ENCODE results near the gene PLEKHH2. TPM values are rescaled to one million over a fixed set of nuclear protein-coding genes. Genes with fewer than 3 reads are reported as not detected.

PLEKHH2 gene
- total and polyA plus RNA-seq, 2 of the 13 experiments (the other 11 are each of a cell fraction or from before 2014, with no cell fraction given) = 1.1 to 3.0 TPM

DNA sequence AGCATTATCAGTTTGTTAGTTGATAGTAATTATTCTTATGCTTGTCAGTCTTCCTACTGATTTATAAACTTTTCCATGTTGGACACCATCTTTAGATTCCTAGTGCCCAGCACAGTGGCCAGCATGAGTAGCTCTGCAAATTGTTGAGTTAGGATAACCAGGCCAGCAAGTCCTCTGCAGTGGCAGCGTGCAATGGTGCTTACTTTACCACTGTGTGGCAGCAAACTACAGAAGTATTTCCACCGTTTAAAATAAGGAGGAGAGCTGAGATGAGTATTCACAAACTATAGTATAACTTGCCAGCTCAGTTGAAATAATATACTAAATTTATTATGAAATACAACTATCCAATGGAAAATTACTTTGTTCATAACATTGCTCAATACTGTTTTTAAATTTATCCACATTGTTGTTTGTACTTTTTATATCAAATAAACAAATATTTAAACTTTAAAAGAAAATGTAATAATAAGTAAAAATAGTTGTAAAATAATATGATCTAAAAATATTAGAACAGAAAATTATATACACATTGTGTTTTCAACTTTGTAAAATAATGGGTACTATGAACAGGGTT, 31.9 kb upstream of the PLEKHH2 start:
- H3K27me3 ChIP-seq (ENCODE audit: control insufficient read depth in 1 of 2, insufficient read depth in 2 of 2, low read length in 2 of 2) = 0 out of 5 replicates have a peak, but pooled peaks cover 0 to 6% of the 10 kb centered on the region in 2 experiments
- no peaks in the 10 kb centered on the region for H3K36me3 ChIP-seq (replicated peaks in 1 of 2; ENCODE audit: control insufficient read depth in 1 of 2, insufficient read depth in 2 of 2, low read length in 2 of 2)
- FAIRE-seq (peak; percentile 39), DNase-seq (ENCODE audit: low spot score) (peak; percentile 61), ATAC-seq (peak; percentile 89)
- 0% methylated on average over 2 of the region's 2 CpGs for WGBS (ENCODE audit: low lambda C conversion rate)
- intact Hi-C loops (cut with micrococcal nuclease; ENCODE audit: unreplicated experiment) (loop anchor here (2.0 to 5.0 kb wide), 2 partner anchors 26 to 167 kb away; partner anchors contain the start of gene DYNC2LI1), in situ Hi-C loops (cut with HindIII; ENCODE audit: extremely low pct_ligation_motif_present, low pct_unique_long_range_greater_than_20kb) (no loop called here)
- H3K9ac ChIP-seq (ENCODE audit: insufficient read depth, low read depth, low read length) = no peak overlapping the region
- H3K79me2 ChIP-seq (ENCODE audit: insufficient read depth, low read length) = no peaks in the 10 kb centered on the region
- ChIA-PET POLR2A (interaction anchor here (2.1 kb wide), 1 partner anchor 9 kb away, joined by 46 read pairs; the partner anchor contains the start of gene THADA), CTCF (ENCODE audit: low intra/inter-chr PET ratio, low total read pairs) (interaction anchor here (1.4 kb wide), 1 partner anchor 9 kb away, joined by 4 read pairs; the partner anchor contains the start of gene THADA)
- no peaks in the 10 kb centered on the region for H3K9me3 ChIP-seq (ENCODE audit: low read length)
- no TSS peak for BruUV-seq (replicated peaks)
- H2AFZ ChIP-seq (ENCODE audit: low read length) = no peak overlapping the region
- no peaks in the 10 kb centered on the region for H4K20me1 ChIP-seq (ENCODE audit: insufficient read depth, low read length)
- H3K4me1 ChIP-seq (ENCODE audit: insufficient read depth, low read length) = peaks cover 19% of the 10 kb centered on the region
- no peak overlapping the region for H3K27ac ChIP-seq (ENCODE audit: extremely low read length, insufficient read depth, low read length)
- H3K4me3 ChIP-seq (replicated peaks in 1 of 3; ENCODE audit: insufficient read depth in 1 of 3, low read depth in 2 of 3, low read length in 3 of 3) = no peak overlapping the region
- H3K4me2 ChIP-seq (ENCODE audit: low read depth, low read length) = no peak overlapping the region
- TF ChIP-seq HNF4A (CRISPR knock-in tag; IDR thresholded peaks at IDR 0.05) = no peak
- no peak for TF ChIP-seq ZNF160 (CRISPR knock-in tag; IDR thresholded peaks at IDR 0.05)
- TF ChIP-seq NFRKB (IDR thresholded peaks at IDR 0.05) = no peak
- TF ChIP-seq POLR2AphosphoS2 (IDR thresholded peaks at IDR 0.05; ENCODE audit: low read depth, low read length) = no peak
- no peak for TF ChIP-seq ZNF543 (CRISPR knock-in tag; IDR thresholded peaks at IDR 0.05)
- no peak for TF ChIP-seq SALL1 (CRISPR knock-in tag; IDR thresholded peaks at IDR 0.05)
- no peak for TF ChIP-seq KLF13 (CRISPR knock-in tag; IDR thresholded peaks at IDR 0.05)
- no peak for TF ChIP-seq ZNF776 (CRISPR knock-in tag; IDR thresholded peaks at IDR 0.05)
- TF ChIP-seq ZNF576 (CRISPR knock-in tag; IDR thresholded peaks at IDR 0.05) = no peak
- TF ChIP-seq SMAD3 (CRISPR knock-in tag; IDR thresholded peaks at IDR 0.05) = no peak
- no peak for TF ChIP-seq MED8 (CRISPR knock-in tag; IDR thresholded peaks at IDR 0.05; ENCODE audit: insufficient replicate concordance)
- no peak for TF ChIP-seq ZNF274 (CRISPR knock-in tag; IDR thresholded peaks at IDR 0.05)
- no peak for TF ChIP-seq ZNF282 (IDR thresholded peaks at IDR 0.05; ENCODE audit: partially characterized antibody)
- peak; percentile 49 for TF ChIP-seq TEAD3 (CRISPR knock-in tag; optimal IDR thresholded peaks at IDR 0.05; ENCODE audit: borderline replicate concordance)
- TF ChIP-seq, protein P1, sequence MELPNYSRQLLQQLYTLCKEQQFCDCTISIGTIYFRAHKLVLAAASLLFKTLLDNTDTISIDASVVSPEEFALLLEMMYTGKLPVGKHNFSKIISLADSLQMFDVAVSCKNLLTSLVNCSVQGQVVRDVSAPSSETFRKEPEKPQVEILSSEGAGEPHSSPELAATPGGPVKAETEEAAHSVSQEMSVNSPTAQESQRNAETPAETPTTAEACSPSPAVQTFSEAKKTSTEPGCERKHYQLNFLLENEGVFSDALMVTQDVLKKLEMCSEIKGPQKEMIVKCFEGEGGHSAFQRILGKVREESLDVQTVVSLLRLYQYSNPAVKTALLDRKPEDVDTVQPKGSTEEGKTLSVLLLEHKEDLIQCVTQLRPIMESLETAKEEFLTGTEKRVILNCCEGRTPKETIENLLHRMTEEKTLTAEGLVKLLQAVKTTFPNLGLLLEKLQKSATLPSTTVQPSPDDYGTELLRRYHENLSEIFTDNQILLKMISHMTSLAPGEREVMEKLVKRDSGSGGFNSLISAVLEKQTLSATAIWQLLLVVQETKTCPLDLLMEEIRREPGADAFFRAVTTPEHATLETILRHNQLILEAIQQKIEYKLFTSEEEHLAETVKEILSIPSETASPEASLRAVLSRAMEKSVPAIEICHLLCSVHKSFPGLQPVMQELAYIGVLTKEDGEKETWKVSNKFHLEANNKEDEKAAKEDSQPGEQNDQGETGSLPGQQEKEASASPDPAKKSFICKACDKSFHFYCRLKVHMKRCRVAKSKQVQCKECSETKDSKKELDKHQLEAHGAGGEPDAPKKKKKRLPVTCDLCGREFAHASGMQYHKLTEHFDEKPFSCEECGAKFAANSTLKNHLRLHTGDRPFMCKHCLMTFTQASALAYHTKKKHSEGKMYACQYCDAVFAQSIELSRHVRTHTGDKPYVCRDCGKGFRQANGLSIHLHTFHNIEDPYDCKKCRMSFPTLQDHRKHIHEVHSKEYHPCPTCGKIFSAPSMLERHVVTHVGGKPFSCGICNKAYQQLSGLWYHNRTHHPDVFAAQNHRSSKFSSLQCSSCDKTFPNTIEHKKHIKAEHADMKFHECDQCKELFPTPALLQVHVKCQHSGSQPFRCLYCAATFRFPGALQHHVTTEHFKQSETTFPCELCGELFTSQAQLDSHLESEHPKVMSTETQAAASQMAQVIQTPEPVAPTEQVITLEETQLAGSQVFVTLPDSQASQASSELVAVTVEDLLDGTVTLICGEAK (IDR thresholded peaks at IDR 0.05) = no peak
- TF ChIP-seq, protein P1 (CRISPR knock-in tag; IDR thresholded peaks at IDR 0.05) = no peak
